GM12892 (cell line): ENCODE measurements around the gene MRPL20.
A peak's percentile ranks its signal among the peaks of the same experiment; 100 is the strongest.
"Not testable (repeated sequence)": the region's sequence is repeated elsewhere in the genome, so short reads cannot be mapped to it uniquely, and the experiment has no call there.

ENCODE experiments used
- DNase-seq: peaks from one replicate; pipeline ENCODE4 v3.0.0; 2011; ENCODE audit not compliant: insufficient read length
- FAIRE-seq: peaks from 2 replicates; lab custom pipeline; 2011; peaks lifted over from hg19 to GRCh38; lab: Jason Lieb, UNC
- POLR2A ChIP-seq: IDR thresholded peaks from 2 replicates; pipeline ENCODE4 v1.6.1; 2011; ENCODE audit warnings: low read depth, low read length, control low read depth
- POLR2AphosphoS5 ChIP-seq: IDR thresholded peaks from 2 replicates; pipeline ENCODE4 v1.6.1; 2011; ENCODE audit warnings: low read depth, low read length, control low read depth
- TAF1 ChIP-seq: IDR thresholded peaks from 2 replicates; pipeline ENCODE4 v1.6.1; 2011; ENCODE audit warnings: low read depth, mild to moderate bottlenecking, control low read depth, low read length, borderline replicate concordance

MRPL20 gene

DNA sequence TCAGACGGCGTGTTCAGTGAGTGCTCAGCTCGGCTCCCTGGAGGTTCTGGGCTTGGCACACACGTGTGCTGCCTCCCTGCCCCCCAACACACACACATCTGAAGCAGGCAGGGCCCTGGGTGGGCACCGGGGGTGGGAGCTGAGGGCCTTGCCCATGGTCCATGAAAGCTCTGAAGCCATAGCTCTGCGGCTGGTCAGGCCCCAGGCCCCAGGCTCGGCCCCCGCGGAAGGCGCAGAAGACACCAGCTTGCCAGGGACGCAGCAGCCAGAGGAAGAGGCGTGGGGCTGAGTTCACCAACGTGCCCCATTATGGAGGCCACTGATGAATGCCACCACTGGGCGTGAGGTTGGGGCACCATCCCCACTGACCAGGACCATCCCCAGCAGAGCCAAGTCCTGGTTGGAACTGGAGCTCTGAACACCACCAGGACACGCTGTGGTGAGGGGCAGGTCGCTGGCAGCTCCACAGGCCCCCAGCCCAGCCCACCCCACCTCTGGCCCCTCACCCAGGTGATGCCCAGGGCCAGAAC lies 36.3 kb downstream of the MRPL20 start:
- FAIRE-seq (no peak), DNase-seq (no peak)

DNA sequence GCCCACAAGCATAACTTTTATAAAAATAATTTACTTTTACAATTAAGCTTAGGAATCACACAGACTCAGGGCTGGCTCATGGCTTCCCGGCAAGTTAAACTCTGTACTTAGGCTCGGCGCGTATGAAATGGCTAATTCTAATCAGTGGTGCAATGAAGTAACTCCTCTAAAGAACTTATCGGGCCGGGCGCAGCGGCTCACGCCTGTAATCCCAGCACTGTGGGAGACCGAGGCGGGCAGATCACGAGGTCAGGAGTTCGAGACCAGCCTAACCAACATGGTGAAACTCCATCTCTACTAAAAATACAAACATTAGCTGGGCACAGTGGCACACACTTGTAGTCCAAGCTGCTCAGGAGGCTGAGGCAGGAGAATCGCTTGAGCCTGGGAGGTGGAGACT lies 37.0 kb downstream of the MRPL20 start:
- DNase-seq, FAIRE-seq: not testable (repeated sequence)

More for the DNA sequence above, 36.3 kb downstream of the MRPL20 start:
- no peak for TF ChIP-seq POLR2AphosphoS5
- TF ChIP-seq TAF1, result no peak
- TF ChIP-seq POLR2A, result no peak

DNA sequence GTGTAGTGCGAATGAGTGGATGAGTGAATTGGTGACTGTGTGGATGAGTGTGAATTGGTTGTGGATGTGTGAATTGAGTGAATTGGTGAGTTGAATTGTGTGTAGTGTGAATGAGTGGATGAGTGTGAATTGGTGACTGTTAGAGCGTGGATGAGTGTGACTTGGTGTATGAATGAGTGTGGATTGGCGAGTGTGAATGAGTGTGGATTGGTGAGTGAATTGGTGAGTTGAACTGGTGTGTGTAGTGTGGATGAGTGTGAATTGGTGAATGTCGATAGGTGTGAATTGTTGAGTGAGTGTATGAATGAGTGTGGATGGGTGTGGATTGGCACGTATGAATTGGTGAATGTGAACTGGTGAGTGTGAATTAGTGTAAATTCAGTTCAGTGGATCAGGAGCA lies 39.8 kb downstream of the MRPL20 start:
- DNase-seq (no peak), FAIRE-seq (peak; percentile 69)
- TF ChIP-seq POLR2A (no peak), POLR2AphosphoS5 (no peak), TAF1 (no peak)

DNA sequence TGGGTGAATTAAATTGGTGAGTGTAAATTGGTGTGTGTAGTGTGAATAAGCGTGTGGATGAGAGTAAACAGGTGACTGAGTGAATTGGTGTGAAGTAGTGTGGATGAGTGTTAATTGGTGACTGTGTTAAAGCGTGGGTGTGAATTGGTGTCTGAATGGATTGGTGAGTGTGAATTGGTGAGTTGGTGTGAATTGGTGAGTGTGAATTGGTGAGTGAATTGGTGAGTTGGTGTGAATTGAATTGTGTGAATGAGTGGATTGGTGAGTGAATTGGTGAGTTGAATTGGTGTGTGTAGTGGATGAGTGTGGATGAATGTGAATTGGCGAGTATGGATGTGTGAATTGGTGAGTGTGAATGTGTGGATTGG lies 40.4 kb downstream of the MRPL20 start:
- FAIRE-seq (no peak), DNase-seq (no peak)
- TF ChIP-seq POLR2AphosphoS5 (no peak), POLR2A (no peak), TAF1 (no peak)

DNA sequence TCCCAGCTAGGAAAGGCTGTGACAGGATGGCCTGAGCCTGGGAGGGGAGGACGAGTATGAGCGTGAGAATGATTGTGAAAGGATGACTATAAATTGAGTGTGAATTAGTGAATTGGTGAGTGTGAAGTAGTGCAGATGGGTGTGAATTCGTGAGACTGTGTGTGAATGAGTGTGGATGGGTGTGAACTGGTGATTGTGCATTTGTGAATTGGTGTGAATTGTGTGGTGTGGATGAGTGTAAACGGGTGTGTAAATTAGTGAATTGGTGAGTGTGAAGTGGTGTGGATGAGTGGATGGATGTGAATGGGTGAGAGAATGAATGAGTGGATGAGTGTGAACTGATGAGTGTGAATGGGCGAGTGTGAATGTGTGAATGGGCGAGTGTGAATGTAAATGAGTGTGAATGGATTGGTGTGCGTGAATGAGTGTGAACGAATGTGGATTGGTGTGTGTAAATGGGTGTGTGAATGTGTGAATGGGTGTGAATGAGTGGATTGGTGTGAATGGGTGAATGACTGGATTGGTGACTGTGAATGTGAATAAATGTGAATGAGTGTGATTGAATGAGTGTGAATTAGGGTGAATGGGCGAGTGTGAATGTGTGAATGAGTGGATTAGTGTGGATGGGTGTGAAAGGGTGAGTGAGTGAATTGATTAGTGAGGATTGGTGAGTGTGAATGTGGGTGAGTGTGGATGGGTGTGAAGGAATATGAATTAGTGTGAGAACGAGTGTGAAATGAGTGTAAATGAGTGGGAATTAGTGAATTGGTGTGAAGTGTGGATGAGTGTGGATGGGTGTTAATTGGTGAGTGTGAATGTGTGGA lies 41.0 kb downstream of the MRPL20 start:
- TF ChIP-seq POLR2A, result no peak
- no peak for TF ChIP-seq TAF1
- no peak for TF ChIP-seq POLR2AphosphoS5
- FAIRE-seq, result no peak
- no peak for DNase-seq

DNA sequence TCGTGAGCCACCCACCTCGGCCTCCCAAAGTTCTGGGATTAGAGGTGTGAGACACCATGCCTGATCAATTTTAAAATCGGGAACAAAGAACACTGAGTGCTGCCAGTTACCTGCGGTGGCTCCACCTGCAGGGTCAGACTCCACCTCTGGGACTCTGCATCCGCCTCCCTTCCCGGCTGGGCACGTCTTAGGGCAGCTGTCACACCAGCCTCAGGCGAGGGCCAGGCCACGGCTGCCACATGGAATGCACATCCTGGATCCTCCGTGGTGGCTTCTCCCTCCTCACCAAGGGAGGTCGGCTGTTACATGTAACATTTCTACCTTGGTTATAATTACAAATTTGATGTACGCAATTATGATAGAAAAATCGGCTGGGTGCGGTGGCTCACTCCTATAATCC lies 42.8 kb downstream of the MRPL20 start:
- TF ChIP-seq TAF1 (no peak), POLR2AphosphoS5 (no peak), POLR2A (no peak)
- DNase-seq, result no peak
- FAIRE-seq, result no peak

DNA sequence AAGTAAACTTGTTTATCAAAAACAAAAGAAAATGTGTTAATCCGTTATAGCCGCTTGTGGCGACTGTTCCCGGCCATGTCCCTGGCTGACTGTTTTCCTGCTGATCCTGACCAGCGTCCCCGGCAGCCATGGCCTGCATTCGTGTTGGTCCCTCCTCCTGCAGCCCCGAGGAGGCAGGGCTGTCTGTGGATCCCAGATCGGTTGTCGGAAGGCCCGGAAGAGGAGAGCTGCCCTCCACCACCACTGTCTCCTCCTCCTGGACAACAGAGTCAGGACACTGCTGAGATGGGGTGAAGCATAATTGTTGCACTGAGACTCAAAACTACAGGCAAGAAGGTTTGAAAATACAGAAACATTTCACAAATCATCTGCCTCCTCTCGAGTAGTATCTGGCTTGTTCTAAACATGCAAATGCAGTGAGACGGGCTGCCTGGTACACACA lies 45.1 kb downstream of the MRPL20 start:
- FAIRE-seq (no peak), DNase-seq (no peak)
- TF ChIP-seq POLR2A, result no peak
- TF ChIP-seq TAF1, result no peak
- no peak for TF ChIP-seq POLR2AphosphoS5

DNA sequence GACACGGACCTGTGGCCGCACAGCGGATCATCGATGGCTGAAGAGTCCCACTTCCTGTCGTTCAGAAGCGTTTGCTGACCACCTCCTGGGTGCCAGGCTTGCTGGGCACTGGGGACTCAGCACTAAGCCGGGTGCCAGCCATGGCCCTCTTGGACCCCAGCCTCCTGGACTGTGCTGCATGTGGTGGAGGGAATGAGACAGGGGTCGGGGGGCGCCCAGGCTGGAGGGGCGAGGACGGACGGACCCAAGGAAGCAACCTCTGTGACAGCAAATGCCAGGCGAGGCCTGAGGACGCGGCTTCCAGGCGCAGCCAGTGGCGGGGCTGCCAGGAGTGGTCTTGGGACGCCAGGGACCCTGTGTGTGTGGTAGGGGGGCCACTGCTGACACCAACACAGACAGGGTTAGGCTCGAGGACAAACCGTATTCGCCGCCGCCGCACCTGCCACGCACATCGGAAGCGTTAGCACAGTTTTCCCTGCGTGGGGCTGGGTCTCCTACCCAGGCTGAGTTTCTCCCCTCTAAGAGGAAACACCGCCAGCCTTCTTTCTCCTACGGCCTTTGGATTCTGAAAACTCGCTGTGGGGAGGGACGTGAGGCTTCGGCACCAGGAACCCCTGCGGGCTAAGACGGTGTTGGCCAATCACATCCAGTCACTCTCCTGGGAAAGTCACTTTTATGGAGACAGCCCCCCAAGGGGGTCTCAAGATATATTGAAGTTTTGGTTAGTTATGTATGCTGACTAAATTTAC lies 45.7 kb downstream of the MRPL20 start:
- TF ChIP-seq POLR2A, result no peak
- TF ChIP-seq TAF1, result no peak
- no peak for TF ChIP-seq POLR2AphosphoS5
- DNase-seq (no peak), FAIRE-seq (no peak)

DNA sequence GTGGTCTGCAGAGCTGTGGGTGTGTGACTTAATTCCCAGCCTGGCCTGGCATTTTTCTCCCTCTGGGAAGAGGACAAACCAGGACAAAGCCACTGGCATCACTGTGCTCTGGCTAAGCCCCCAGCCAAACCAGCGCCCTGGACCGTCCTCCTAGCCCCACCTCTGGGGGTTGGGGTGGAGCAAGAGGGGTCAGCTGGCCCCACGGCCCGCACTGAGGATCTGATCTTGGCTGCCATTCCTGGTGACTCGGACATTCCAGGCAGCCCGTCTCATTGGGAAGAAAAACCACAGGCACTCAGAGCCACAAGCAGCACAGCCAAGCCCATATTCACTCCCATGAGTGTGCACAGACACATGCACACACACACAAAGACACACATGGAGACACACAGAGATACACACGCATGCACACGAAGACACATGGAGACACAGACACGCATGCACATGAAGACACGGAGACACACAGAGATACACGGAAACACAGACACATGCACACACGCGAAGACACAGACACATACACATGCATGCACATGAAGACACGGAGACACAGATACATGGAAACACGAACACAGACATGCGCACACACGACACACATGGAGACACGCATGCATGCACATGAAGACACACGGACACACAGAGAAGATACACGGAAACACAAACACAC lies 46.5 kb downstream of the MRPL20 start:
- TF ChIP-seq POLR2AphosphoS5 (no peak), POLR2A (no peak), TAF1 (no peak)
- FAIRE-seq (no peak), DNase-seq (no peak)

DNA sequence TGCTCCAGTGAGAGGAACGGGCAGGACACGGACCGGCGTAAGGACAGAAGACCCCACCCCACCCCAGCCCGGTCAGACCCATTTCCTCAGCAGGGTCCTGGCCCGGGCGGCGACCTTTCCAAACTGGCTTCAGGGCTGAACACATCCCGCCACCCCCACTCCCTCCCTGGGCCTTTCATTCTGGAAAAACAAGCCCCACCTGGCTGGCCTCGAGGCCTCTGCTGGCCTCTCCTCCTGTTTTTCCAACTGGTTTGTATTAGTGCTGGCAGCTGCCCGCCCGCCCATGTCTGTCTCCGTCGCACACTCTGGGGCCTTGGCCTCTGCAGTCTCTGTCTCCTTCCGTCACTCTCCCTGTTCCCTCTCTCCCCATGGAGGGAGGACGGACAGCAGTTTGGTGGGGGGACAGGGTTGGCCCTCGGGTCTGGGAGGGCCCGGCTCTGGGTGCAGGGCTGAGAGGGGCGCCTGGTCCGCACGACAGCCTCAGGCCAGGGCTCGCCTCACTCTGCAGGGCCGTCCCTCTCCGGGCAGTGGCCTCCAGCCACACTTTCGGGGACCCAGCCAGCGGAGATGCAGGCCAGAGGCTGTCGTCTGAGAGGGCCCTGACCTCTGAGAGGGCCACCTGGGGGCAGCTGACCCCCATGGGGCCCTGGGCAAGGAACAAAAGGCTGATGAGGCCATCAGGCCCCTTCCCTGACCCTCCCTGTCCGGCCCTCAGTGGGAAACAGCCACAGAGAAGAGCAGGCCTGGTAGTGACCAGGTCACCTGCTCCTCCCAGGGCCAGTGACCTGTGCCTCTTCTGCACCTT lies 47.2 kb downstream of the MRPL20 start:
- FAIRE-seq, result no peak
- DNase-seq, result no peak
- no peak for TF ChIP-seq POLR2AphosphoS5
- TF ChIP-seq TAF1, result no peak
- no peak for TF ChIP-seq POLR2A

DNA sequence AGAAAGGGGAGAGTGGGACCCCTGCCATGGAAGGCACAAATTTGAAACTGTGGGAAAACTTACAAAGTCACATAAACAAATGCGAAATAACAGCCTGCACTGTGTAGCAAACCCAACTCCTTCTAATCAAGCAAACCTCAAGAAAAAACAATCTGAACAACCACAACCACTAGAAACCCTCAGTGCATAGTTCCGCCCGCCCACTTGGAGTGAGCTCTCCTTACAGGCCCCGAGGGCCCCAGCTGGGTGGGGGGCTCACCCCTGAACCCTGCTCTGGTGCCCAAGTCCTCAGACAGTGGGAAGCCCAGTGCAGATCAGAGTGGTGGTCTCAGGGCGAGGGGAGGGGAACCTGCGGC lies 47.8 kb downstream of the MRPL20 start:
- FAIRE-seq (no peak), DNase-seq (no peak)
- no peak for TF ChIP-seq POLR2A
- TF ChIP-seq TAF1, result no peak
- no peak for TF ChIP-seq POLR2AphosphoS5
